Mucosa of descending colon (tissue), 3 donors: ENCODE data around the gene SDHAF4. TPM values are rescaled to one million over a fixed set of nuclear protein-coding genes. Genes with fewer than 3 reads are reported as not detected.
A peak's percentile ranks its signal among the peaks of the same experiment; 100 is the strongest.

Source experiments
- ATAC-seq: fragments of 200-7000 bp; cut with Tn5 transposase; one replicate; pipeline ENCODE4 v1.9.1; 2020; ENCODE audit warnings: mild to moderate bottlenecking, moderate library complexity
- DNase-seq, 3 donors: peaks; one replicate each; pipeline ENCODE4 v3.0.0-alpha.2; 2020
- H3K36me3 ChIP-seq: fragments of 200-600 bp; one replicate; pipeline ENCODE4 v1.8.0; 2021; ENCODE audit warnings: low read depth, mild to moderate bottlenecking
- H3K4me1 ChIP-seq: fragments of 200-600 bp; one replicate; pipeline ENCODE4 v1.8.0; 2021; ENCODE audit warnings: low read depth, mild to moderate bottlenecking
- H3K4me3 ChIP-seq: fragments of 200-600 bp; one replicate; pipeline ENCODE4 v1.8.0; 2021; ENCODE audit warnings: mild to moderate bottlenecking
- H3K9me3 ChIP-seq: fragments of 200-600 bp; one replicate; pipeline ENCODE4 v1.8.0; 2021; ENCODE audit warnings: mild to moderate bottlenecking
- CTCF ChIP-seq: fragments of 200-600 bp; IDR thresholded peaks from one replicate; pipeline ENCODE4 v1.8.0; 2022; ENCODE audit warnings: antibody characterized with exemption, mild to moderate bottlenecking
- intact Hi-C, 2 donors: fragments of 100-400 bp; cut with DNase I in 1 of 2; cut with micrococcal nuclease in 1 of 2; formaldehyde crosslinking; loops; one replicate each; pipeline versions ENCODE4 v1.11.0 to v1.11.1; 2022; cut with DNase I, micrococcal nuclease
- total RNA-seq, 3 donors: library from RNA; stranded (reverse); fragmentation: NEBNext Ultra II Directional in 2 of 3; extraction: Animal tissue kit (Norgen Biotek cat#: 25700) in 2 of 3; gene quantifications; one replicate each; pipeline versions ENCODE4 v1.2.1 to v1.2.4, GENCODE V29; 2021 to 2023
- donor health status: DM: no; HTN: no; CAD: no; lungs with moderate emphysema.
- donor health status: DM: no; HTN: no; CAD: no.
- donor health status: DM: no; HTN: yes; CAD: no.

The SDHAF4 gene
- total RNA-seq, 3 donors from 2014 or later: 7.5 to 13.8 (median 10.5) TPM

- Histone ChIP-seq H3K4me1 (no peaks in the 10 kb centered on the region), H3K9me3 (no peaks in the 10 kb centered on the region), H3K36me3 (no peaks in the 10 kb centered on the region), H3K4me3 (no peak overlapping the region)
- intact Hi-C loops: no loop called here
- TF ChIP-seq CTCF: no peak
- DNase-seq (peak in 1 of 3 donors; percentile 25), ATAC-seq (no peak)
Measured at GRCh38 chr6:70616728-70617260, 50.1 kb downstream of the SDHAF4 start.

GRCh38 chr6:70620746-70621145, 54.0 kb downstream of the SDHAF4 start:
- intact Hi-C loops: no loop called here
- no peaks in the 10 kb centered on the region for H3K36me3 ChIP-seq
- ATAC-seq: peak; percentile 60
- TF ChIP-seq CTCF: no peak
- DNase-seq: peak in 1 of 3 donors; percentile 23
- H3K4me1 ChIP-seq: no peaks in the 10 kb centered on the region
- no peaks in the 10 kb centered on the region for H3K9me3 ChIP-seq
- no peak overlapping the region for H3K4me3 ChIP-seq

- H3K9me3 ChIP-seq: no peaks in the 10 kb centered on the region
- ATAC-seq: no peak
- no peak for TF ChIP-seq CTCF
- H3K4me1 ChIP-seq: no peaks in the 10 kb centered on the region
- no peaks in the 10 kb centered on the region for H3K36me3 ChIP-seq
- intact Hi-C loops: no loop called here
- DNase-seq: no peak
- H3K4me3 ChIP-seq: no peak overlapping the region
Measured at GRCh38 chr6:70622461-70622860, 55.7 kb downstream of the SDHAF4 start.

- H3K9me3 ChIP-seq: no peaks in the 10 kb centered on the region
- no peaks in the 10 kb centered on the region for H3K36me3 ChIP-seq
- DNase-seq (no peak), ATAC-seq (no peak)
- H3K4me1 ChIP-seq: no peaks in the 10 kb centered on the region
- TF ChIP-seq CTCF: no peak
- intact Hi-C loops: no loop called here
- H3K4me3 ChIP-seq: no peak overlapping the region
Measured at GRCh38 chr6:70625436-70625835, 58.7 kb downstream of the SDHAF4 start.

- no peaks in the 10 kb centered on the region for H3K9me3 ChIP-seq
- intact Hi-C loops: no loop called here
- no peaks in the 10 kb centered on the region for H3K36me3 ChIP-seq
- TF ChIP-seq CTCF: no peak
- peaks cover 4% of the 10 kb centered on the region for H3K4me1 ChIP-seq
- no peak for ATAC-seq
- H3K4me3 ChIP-seq: no peak overlapping the region
- no peak for DNase-seq
Measured at GRCh38 chr6:70627500-70628254, 60.9 kb downstream of the SDHAF4 start.
